Midbrain (tissue), 1 donor: ENCODE data around the gene E2F6.

Source experiments
- DNase-seq: peaks from one replicate; lab custom pipeline; 2025; lab: John Stamatoyannopoulos, UW

Gene E2F6, protein sequence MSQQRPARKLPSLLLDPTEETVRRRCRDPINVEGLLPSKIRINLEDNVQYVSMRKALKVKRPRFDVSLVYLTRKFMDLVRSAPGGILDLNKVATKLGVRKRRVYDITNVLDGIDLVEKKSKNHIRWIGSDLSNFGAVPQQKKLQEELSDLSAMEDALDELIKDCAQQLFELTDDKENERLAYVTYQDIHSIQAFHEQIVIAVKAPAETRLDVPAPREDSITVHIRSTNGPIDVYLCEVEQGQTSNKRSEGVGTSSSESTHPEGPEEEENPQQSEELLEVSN

DNA sequence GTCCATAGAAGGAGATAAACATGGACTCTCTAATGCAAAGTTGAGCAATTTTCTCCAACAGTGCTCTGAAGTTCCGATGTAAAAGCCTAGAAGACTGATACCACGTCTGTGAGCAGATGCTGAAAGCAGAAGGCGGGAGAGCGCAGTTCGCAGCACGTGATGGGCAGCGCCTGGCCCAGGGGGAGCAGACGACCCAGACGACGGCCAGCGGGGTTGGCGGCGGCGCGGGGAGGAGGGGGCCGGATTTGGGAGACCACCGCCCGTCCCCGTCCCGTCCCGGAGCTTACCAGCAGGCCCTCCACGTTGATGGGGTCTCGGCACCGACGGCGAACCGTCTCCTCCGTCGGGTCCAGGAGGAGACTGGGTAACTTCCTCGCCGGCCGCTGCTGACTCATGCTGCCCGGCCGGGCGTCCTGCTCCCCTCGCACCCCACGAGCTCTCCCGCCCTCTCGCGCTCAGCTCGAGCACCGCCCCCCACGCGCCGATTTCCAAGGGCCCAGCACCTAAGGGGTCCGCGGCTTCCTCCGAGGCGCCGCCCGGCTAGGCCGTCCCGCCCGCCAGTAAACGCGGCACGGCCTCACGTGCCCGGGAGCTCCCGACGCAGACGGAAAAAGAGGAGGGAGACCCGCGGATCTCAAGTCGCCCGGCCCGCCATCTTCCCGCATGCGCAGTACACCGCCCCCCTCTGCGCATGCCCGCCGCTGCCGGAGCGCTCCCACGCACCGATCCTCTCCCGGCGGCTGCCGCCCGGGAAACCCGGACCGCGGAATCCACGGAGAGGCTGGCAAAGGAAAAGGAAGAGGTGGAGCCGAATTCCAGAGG lies at the start of gene E2F6:
TSS of gene E2F6 (minus strand) at position 677 of the 822 bp plus-strand sequence. CDS start at position 395, 282 bp downstream.
- DNase-seq: peak; percentile 94

DNA sequence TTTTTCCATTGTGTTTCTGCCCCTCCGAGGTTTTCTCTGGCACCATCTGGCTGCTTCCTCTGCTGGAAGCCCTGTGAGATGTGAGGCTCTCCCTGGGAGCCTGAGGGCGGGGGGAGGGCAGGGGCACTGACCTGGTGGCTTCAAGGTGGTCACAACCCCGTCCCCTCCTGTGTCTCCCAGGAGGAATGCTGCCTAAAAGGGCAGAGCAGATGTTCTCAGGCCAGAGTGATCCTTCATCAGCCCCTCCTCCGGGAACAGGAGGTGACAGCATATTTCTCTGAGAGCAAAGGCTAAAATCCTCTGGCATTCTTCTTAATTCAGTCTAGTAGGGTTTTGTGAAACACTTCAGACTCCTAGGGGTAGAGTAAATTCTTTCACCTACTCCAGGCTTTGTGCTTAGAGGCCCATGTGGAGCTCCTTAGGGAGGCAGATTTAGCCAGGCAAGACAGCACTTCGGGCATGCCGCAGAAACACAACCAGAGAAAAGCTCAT lies 49.6 kb upstream of the E2F6 start:
- DNase-seq: no peak

DNA sequence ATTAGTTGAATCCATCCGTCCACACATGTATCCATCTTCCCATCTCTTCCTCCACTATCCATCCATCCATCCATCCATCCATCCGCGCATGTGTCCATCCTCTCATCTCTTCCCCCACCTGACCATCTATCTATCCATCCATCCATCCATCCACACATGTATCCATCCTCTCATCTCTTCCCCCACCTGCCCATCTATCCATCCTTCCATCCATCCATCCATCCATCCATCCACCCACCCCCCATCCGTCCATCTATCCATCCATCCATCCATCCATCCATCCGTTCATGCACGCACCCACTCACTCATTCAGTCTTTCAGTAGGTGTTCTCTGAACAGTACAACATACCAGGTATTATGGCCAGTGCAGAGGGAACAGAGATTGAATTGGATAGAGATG lies 48.9 kb upstream of the E2F6 start:
- DNase-seq: no peak

DNA sequence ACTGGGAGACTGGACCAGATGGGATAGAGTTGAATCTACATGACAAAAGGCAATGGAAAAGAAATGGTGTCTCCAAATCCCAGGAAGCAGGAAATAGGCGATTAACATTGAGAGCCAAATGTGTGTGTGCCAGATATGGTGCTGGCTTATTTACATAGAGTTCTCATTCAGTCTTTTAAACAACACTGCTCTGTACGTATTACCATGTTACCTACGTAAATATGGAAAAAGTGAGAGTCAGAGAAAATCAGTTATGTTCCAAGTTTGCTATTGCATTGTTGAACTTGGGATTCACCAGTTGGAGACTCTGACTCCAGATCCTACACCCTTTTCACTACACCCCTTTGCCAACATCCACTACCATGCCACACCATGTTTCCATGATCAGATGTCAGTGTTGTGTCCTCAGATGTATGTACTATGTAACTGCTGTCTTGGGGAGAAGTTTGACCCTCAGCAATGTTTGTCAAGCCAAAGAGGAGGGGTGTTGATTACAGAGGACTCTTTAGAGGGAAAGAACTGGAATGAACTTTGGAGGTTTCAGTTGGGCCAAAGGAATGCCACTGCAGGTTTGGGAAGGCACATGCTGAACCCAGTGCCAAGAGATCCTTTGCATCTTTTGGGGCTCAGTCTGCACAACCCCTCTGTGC lies 48.2 kb upstream of the E2F6 start:
- no peak for DNase-seq

DNA sequence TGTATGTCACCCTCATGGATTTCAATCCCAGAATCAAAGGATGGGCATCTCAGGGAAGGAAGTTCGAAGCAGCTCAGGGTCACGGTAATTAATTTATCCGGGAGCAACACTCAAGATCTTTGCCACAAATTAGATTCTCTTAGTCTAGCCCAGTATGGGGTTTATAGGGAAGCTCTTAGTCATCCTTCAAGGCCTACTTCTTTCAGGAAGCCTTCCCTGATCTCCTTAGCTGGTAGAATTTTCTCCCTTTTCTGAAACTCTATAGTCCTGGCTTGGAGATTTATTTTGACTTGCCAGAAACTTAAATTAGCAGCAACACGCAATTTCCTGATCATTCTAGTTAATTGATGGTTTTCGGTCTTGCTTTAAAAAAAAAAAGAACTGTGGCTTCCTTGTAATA lies 47.4 kb upstream of the E2F6 start:
- no peak for DNase-seq

DNA sequence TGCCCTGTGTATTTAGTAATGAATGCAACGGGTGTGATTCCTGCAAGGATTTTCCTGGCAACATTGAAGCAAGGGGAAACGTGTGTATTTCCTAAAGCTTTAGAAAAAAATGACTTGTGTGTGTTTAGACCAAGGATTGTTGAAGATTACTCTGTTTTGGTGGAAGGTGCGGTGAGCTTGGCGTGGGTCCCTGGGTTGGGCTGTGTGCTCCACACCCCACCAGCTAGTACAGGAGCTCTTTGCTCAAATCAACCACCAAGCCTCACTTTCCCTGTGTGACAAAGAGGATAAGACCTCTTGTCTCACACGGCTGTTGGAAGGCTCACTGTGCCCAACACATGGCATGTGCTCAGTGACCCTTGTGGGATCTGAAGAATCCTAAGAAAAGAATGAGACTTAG lies 46.5 kb upstream of the E2F6 start:
- DNase-seq: no peak

DNA sequence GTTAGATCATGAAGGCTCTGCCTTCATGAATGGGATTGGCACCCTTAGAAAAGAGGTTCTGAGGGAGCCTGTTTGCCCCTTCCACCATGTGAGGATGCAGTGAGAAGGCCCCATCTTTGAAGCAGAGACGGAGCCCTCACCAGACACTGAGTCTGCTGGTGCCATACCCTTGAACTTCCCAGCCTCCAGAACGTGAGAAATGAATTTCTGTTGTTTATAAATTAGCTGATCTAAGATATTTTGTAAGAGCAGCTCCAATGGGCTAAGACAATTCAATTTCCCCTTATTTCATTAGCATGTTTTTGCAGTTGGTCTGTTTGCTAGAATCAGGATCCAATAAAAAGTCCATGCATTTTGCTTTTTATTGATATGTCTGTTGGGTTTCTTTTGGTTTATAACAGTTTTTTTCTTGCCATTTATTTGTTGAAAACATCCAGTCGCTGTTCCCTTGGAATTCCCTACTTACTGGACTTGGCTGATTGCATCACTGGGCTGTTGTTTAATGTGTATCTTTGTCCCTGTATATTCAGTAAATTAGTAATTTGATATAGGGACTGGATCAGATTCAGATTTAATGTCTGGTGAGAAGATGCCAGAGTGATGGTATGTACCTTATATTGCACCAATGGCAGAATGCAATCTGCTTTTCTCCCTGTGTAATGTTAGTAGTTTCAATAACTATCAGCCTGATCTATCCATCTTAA lies 43.8 kb upstream of the E2F6 start:
- DNase-seq: no peak

DNA sequence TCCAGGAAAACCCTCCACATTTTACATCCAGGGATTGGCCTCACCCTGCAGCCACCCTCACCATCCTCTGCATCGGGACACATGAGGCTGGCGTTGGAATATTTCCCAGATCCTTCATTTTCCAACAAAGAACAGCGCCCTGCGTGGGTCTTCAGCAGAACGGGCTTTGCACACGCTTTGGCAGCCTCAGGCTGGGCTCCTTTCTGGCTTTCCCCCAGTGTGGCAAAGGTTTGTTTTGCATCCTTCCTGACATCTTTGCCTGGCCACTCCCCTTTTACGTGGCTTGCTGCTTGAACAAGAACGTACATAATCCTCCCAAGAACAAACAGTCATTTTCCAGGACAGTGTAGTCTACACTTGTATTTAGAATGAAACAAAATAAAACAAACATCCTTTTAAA lies 42.3 kb upstream of the E2F6 start:
- DNase-seq: peak; percentile 45

DNA sequence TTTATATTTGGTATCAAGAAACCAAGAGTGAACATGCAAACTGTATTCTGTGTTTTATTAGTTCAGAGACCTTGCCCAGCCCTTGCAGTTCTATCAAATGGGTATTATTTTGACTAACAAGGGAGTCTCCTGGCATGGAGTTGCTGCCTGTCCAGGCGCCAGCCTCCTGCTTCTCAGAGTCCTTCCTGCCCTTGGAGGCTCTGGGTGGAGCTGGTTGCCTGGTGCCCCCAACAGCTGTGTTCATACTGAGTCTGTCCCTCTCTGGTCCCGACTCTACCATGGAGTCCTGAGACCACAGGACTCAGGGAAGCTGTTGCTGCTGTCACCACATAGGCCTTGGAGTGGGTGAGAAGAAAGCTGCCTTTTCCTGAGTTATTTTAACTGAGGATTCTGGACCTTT lies 41.6 kb upstream of the E2F6 start:
- no peak for DNase-seq

DNA sequence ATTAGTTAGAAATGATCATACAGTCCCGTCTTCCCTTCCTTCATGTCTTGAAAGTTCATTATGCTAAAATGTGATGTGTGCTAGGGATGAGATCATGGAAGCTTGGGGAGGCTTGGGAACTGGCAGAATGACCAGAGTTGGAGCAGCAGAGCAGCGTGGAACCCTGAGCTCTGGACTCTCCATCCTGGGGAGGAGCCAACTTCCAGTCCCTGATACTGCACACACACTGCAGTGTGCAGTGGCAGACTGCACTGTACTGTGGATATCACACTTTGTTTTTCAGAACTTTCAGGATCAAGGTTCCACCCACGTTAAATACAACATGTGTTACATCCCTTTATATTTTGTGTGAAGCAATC lies 40.6 kb upstream of the E2F6 start:
- no peak for DNase-seq

DNA sequence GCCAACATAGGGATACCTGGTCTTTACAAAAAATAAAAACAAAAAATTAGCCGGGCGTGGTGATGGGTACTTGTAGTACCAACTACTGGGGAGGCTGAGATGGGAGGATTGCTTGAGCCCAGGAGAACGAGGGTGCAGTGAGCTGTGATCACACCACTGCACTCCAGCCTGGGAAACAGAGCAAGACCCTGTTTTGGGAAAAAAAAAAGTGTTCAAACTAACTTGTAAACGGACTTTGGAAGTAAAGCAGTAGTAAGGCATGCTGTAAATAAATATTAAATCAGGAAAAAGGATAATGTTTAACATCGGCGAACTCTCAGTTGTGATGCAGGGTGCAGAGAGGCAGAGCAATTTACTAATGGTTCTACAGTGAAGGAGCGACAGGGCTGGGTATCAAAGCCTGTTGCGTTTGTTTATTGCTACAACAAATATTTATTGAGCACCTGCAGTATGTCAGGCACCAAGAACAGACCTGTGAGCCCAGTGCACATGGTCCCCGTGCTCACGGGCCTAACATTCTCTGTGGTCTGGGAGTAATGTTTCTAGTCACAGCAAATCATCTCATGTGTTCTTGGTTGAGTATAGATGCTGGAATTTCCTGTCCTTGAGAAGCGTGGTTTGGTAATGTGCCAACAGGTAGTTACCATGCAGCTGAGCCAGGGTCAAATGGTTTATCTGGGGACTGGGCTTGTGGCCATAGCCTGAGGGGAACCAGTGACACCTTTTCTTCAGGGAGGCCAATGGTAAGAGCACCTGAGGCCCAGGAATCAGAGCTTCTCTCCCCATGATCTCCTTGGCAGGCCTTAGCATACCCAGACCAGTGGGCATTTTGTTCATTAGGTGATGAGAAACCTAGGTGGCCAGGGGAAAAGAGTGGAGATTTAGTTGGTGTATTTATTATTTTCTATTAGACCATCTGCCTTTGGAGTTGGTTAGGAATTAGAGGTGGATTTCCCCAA lies 40.0 kb upstream of the E2F6 start:
- DNase-seq: no peak

DNA sequence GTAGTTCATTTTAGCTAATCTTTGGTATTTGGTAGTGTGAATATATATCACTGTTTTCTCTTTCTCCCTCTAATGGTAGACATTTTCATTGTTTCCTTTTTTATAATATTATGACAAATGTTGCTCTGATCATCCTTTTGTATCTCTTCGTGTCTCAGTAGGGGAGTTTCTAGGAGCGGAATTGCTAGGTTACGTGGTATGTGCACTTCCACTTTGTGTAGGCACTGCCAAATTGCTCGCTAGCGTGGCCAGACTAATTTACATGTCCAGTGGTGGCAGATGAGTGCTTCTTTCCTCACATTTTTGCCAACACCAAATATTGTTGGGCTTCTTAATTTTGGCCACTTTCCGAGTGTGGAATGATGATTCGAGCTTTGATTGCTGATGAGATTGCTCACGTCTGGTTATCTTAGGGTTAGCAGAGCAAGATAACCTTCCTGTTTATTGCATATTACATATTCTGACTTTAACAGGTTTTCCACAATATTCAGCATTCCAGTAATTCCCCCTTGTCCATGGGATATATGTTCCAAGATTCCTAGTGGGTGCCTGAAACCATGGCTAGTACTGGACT lies 37.5 kb upstream of the E2F6 start:
- no peak for DNase-seq

DNA sequence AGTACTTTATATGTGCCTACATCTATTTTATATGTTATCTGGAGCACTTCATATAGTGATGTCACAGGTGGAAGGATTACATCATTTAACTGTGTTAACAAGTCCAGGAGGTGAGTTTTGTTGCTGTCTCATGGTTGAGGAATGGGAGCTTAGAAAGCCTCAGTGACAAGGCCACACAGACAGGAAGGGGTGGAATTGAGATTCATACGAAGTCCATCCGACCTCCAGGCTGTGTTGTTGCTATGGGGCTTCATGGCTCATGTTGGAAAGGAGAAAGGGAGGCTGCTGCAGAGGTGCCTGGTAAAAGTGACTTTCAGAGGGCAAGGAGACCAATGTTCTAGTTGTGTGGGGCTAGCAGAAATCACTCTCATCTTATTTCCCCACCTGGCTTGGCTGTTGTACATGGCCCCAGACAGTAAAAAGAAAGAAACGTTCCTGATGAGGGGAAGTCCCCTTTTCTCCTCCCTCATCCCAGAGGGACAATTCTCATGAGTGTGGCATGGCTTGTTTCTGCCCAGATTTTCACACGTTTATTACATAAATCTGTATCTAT lies 36.9 kb upstream of the E2F6 start:
- no peak for DNase-seq

DNA sequence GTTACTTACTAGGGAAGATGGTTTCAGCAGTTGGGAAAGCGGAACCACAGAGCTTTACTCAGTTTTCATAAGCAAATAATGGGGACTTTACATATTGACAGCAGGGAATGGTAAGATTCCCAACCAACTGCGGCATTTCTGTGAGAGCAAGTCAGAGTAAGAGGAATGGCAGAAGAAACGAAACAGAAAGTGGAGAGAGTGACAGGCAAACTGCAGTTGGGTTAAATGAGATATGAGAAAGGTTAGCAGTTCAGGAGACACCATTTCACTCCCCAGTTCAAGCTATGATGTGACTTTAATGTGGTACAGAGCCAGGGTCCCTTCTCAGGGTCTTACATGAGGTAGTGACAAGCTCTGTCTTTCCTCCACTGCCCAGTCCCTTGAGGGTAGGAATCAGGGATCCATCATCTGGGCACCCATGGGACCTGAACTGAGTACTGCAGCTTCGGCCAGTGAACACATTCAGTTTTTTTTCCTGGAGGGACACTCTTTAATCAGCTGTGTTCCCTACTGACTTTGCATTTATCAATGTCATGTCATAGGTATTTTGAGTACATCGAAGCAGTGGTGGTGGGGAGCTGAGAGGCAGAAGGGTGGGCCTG lies 34.8 kb upstream of the E2F6 start:
- no peak for DNase-seq

DNA sequence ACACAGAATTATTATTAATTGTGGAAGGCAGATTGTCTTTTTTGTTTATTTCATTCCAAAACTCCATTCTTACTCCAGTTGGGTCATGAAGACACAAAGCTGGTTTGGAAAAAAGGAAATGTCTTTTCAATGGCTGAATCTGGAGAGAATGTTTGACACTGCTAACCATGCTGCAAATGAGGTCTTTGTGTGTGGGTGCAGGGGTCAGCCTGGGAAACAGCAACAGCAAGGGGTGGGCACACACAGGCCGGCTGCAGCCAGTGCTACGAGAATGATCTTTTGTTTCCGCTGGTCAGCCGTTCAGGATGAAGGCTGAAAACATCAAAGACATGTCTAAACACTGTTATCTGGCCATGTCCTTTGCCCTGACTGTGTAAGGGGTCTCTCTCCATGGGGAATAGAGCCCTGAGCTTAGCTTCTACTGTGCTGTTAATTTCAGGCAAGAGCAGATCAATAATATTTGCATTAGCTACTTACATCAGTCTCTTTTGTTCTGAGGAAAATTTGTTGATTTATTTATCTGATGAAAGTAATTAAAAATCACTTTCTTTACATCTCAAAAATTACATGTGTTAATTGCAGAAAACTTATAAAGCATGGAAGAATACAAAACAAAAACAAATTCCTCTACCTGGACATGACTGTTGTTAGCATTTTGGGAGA lies 33.3 kb upstream of the E2F6 start:
- peak; percentile 59 for DNase-seq

DNA sequence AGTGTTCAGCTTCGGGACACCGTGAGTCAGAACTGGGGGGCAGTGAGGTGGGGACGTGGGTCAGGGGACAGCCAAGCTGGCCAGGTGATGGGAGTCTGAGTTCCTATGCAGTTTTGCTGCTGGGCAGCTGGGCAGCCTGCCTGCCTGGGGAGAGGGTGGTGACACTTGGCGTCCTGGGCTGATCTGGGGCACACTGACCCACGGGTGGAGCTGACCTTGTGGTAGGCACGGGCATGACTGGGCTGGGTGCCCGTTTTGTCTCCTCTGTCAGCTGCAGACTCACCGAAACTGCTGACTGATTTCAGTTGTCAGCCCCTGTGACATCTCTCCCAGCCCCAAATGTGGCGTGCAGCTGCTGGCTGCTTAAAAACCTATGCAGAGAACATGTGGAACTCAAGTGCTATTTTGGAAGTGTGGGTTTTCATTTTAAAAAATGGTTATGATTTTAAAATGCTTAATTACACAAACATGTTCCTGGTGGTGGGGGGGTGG lies 32.6 kb upstream of the E2F6 start:
- DNase-seq: peak; percentile 59

DNA sequence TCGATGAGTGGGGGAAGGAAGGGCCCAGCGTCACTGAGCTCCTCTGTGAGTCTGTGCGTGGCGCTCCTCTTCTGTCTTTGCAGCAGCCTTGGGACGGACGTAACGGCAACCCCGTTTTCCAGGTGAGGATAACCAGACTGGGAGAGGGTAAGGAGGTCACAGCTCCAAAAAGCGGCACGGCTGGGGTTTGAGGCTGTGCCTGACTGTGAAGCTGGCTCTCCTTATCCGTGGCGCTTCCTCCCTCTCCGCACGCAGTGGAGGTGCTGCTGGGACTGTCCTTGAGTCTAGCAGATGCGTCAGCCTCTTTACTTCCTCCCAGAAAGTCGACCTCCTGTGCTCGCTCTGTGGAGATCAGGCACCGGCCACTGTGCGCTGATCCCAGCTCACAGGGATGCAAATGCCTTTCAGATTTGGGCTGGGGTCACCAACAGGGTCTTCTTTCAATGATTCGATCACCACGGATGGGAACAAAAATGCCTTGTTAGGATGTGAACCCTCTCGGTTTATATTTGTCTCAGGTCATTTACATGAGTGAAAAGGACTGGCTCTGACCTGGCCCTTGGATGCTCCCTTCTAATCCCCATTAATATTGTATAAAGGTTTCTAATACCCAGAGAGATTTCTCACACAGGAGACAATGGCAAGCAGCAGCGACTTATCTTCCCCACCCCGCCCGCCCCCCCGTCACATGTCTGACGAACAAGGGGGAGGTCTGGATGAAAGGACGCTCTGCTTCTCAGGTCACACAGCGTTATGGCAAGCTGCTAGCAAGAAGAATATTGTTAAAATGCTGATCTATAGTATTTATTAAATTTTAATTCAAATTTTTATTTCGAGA lies 30.1 kb upstream of the E2F6 start:
- DNase-seq: peak; percentile 23

DNA sequence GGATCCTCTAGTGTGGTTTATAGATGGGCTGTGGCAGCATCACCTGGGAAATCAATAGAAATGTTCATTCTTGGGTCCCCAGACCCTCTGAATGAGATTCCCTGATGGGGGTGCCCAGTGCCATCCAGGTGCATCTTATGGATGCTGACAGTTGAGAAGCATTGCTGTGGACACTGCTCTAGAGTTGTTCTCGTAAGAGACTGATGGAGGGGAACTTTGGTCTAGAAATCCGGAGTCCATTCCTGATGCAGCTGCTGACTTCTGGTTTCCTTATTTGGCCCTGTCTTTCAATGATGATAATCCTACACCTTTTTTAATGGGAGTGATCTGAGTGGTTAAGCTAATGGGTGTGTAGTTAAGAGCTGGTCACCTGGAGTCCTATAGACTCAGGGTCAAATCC lies 28.3 kb upstream of the E2F6 start:
- no peak for DNase-seq
